ENCODE measurements around the gene RUNDC3A. TPM values are rescaled to one million over a fixed set of nuclear protein-coding genes. Genes with fewer than 3 reads are reported as not detected.
"Not testable (repeated sequence)": the region's sequence is repeated elsewhere in the genome, so short reads cannot be mapped to it uniquely, and the experiment has no call there.

The RUNDC3A gene
- total RNA-seq, 2 experiments from 2014 or later, result not detected

DNA sequence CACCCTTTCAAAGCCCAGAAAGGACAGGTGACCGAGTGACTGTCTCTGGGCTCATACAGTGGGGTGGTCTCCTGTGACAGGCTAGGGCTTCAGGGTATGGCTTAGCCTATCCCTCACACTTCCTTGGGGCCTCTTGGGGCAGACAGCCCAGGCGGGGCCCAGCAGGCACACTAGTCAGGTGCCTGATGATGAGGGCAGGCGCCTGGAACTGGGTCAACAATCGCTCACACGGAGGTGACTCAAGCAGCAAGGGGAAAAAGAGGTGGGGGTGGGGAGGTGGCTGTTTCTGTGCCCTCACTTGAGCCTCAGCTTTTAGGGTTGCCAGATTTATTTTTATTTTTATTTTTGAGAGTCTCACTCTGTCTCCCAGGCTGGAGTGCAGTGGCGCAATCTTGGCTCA is 30.3 kb downstream of the RUNDC3A start:
- Histone ChIP-seq H3K4me1 (ENCODE audit: insufficient read depth, low read length) (no peaks in the 10 kb centered on the region), H3K27ac (ENCODE audit: low read depth in 1 of 2, low read length in 2 of 2) (no peak overlapping the region), H3K27me3 (ENCODE audit: control insufficient read depth in 1 of 2, insufficient read depth in 2 of 2, low read length in 2 of 2) (no peaks in the 10 kb centered on the region), H3K4me3 (ENCODE audit: low read length) (no peak overlapping the region), H3K9me3 (ENCODE audit: control insufficient read depth in 1 of 2, insufficient read depth in 1 of 2, low read length in 2 of 2) (no peaks in the 10 kb centered on the region), H3K36me3 (ENCODE audit: insufficient read depth, low read length) (no peaks in the 10 kb centered on the region)
- Mint-ChIP-seq H3K9me3 (no peaks in the 10 kb centered on the region), H3K27me3 (peaks cover 9% of the 10 kb centered on the region), H3K4me1 (ENCODE audit: low read depth) (no peaks in the 10 kb centered on the region), H3K4me3 (no peak overlapping the region), H3K27ac (no peak overlapping the region), H3K36me3 (ENCODE audit: low read depth) (no peaks in the 10 kb centered on the region)
- TF ChIP-seq CTCF (IDR thresholded peaks at IDR 0.05), result no peak
- intact Hi-C loops (cut with DNase I, micrococcal nuclease), result no loop called here
- ATAC-seq (ENCODE audit: poor library complexity), result peak; percentile 29
- peak in 2 of 14 experiments; percentile 48 to 68 for DNase-seq
- ChIA-PET CTCF (interaction anchor here (0.6 kb wide), 1 partner anchor 1053 kb away, joined by 3 read pairs; no protein-coding TSS in a partner anchor), POLR2A (interaction anchor here (1.1 kb wide), 1 partner anchor 129 kb away, joined by 4 read pairs; no protein-coding TSS in a partner anchor)

DNA sequence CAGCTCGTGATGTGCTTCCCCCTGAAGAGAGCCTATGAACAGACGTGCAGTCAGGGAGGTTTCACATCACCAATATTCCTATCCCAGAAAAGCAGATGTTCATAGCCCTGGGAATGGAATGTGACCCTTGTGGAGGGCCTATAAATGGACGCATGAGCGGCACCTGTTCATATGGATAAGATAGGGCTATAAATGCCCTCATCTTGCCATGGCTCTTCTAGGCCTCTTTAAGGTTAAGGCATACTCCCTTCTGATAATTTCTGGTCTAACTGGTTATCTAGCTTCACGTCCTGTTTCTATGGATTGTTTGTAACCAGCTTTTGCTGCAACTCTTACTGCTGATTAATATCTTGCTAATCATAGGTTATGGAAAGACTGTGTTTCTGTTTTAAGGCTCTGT is 32.2 kb downstream of the RUNDC3A start:
- intact Hi-C loops (cut with DNase I, micrococcal nuclease); H3K9me3 ChIP-seq (ENCODE audit: control insufficient read depth in 1 of 2, insufficient read depth in 1 of 2, low read length in 2 of 2); H3K4me3 ChIP-seq (ENCODE audit: low read length); DNase-seq; POLR2A ChIA-PET; H3K27me3 ChIP-seq (ENCODE audit: control insufficient read depth in 1 of 2, insufficient read depth in 2 of 2, low read length in 2 of 2); H3K27ac ChIP-seq (ENCODE audit: low read depth in 1 of 2, low read length in 2 of 2); H3K36me3 ChIP-seq (ENCODE audit: insufficient read depth, low read length); H3K4me3 Mint-ChIP-seq; ATAC-seq (ENCODE audit: poor library complexity); H3K27ac Mint-ChIP-seq; H3K4me1 Mint-ChIP-seq (ENCODE audit: low read depth); H3K27me3 Mint-ChIP-seq; H3K9me3 Mint-ChIP-seq; H3K36me3 Mint-ChIP-seq (ENCODE audit: low read depth): not testable (repeated sequence)
- CTCF ChIA-PET, result interaction anchor here (0.9 kb wide), 1 partner anchor 130 kb away, joined by 3 read pairs; no protein-coding TSS in a partner anchor
- H3K4me1 ChIP-seq (ENCODE audit: insufficient read depth, low read length), result peaks cover 13% of the 10 kb centered on the region

DNA sequence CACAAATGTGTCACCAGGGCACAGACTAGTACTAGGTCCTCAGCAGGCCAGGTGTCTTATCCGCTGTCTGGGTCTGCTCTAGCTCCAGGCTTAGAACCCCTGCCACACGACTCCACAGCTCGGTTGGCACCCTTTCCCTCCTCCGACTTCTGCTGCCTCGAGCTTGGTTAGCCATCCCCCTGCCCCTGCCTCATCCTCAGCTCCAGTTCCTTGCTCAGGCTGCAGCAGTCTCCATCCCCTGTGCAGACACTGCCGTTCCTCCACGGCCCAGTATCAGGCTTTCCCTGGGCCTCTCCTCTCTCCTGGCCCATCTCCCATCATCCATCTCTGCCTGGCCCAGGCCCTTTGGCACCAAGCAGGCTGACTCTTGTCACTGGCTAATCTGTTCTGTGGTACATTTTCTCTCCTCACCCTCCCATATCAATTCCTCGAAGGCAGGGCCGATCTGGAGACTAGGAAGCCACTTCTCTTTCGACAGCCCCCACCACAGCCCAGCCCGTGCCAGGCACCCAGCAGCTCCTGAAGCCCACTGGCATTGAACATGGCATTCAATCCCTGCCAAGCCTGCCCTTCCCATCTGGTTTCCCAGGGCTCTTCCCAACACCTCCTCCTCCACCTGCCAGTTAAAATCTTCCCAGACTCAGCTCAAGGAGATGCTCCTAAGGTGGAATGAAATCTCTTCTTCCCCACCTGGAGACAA is 35.3 kb downstream of the RUNDC3A start:
- ATAC-seq (ENCODE audit: poor library complexity), result no peak
- Histone ChIP-seq H3K4me1 (ENCODE audit: insufficient read depth, low read length) (peaks cover 28% of the 10 kb centered on the region), H3K9me3 (ENCODE audit: control insufficient read depth in 1 of 2, insufficient read depth in 1 of 2, low read length in 2 of 2) (no peaks in the 10 kb centered on the region), H3K4me3 (ENCODE audit: low read length) (no peak overlapping the region), H3K36me3 (ENCODE audit: insufficient read depth, low read length) (no peaks in the 10 kb centered on the region), H3K27me3 (ENCODE audit: control insufficient read depth in 1 of 2, insufficient read depth in 2 of 2, low read length in 2 of 2) (no peaks in the 10 kb centered on the region), H3K27ac (ENCODE audit: low read depth in 1 of 2, low read length in 2 of 2) (no peak overlapping the region)
- Mint-ChIP-seq H3K27ac (no peak overlapping the region), H3K27me3 (peaks cover 5% of the 10 kb centered on the region), H3K4me3 (peak overlapping the region; percentile 49), H3K9me3 (no peaks in the 10 kb centered on the region), H3K4me1 (ENCODE audit: low read depth) (peaks cover 19% of the 10 kb centered on the region), H3K36me3 (ENCODE audit: low read depth) (peaks cover 4% of the 10 kb centered on the region)
- ChIA-PET POLR2A (interaction anchor here (1.3 to 2.6 kb wide), 2 partner anchors 10 to 157 kb away, joined by 3 to 14 read pairs; partner anchors contain the start of gene TMUB2), CTCF (no interaction called here)
- TF ChIP-seq CTCF (IDR thresholded peaks at IDR 0.05), result no peak
- intact Hi-C loops (cut with DNase I, micrococcal nuclease), result loop anchor here in 1 of 2 experiments (2.0 kb wide), 1 partner anchor 17 kb away; no protein-coding TSS in a partner anchor
- no peak for DNase-seq

Measured in CD4-positive, alpha-beta T cell (primary cell).